GM12878 (cell line): ENCODE measurements around the gene KIAA0825.

Experiments
- FOXK2 ChIP-seq: fragments of 450-650 bp; IDR thresholded peaks from 2 replicates; pipeline ENCODE4 v1.6.1; 2017; ENCODE audit warnings: mild to moderate bottlenecking, moderate library complexity
- FOXM1 ChIP-seq: IDR thresholded peaks from 2 replicates; pipeline ENCODE4 v1.6.1; 2012; ENCODE audit warnings: low read depth, mild to moderate bottlenecking, inconsistent platforms, low read length, moderate library complexity
- GABPA ChIP-seq: IDR thresholded peaks from 2 replicates; pipeline ENCODE4 v1.6.1; 2014; ENCODE audit warnings: antibody characterized with exemption, low read depth, mild to moderate bottlenecking, inconsistent platforms
- NR2C1 ChIP-seq: fragments of 450-650 bp; IDR thresholded peaks from 2 replicates; pipeline ENCODE4 v1.6.1; 2017; ENCODE audit warnings: antibody characterized with exemption, mild to moderate bottlenecking, moderate library complexity
- NRF1 ChIP-seq: conservative IDR thresholded peaks from 2 replicates; pipeline ENCODE4 v1.6.1; 2011; ENCODE audit warnings: mild to moderate bottlenecking, low read depth, low read length, improper control_type of control experiment
- POLR2A ChIP-seq: IDR thresholded peaks from 2 replicates; pipeline ENCODE4 v1.6.1; 2011; ENCODE audit warnings: low read depth, mild to moderate bottlenecking, low read length
- POLR2AphosphoS5 ChIP-seq: IDR thresholded peaks from 2 replicates; pipeline ENCODE4 v1.6.1; 2011; ENCODE audit warnings: mild to moderate bottlenecking, low read length, inconsistent platforms
- RUNX3 ChIP-seq: IDR thresholded peaks from 2 replicates; pipeline ENCODE4 v1.6.1; 2012; ENCODE audit warnings: low read length, inconsistent platforms
- SREBF2 ChIP-seq: IDR thresholded peaks from 2 replicates; pipeline ENCODE4 v1.6.1; 2012; ENCODE audit warnings: mild to moderate bottlenecking, low read length
- TF ChIP-seq, protein P1 (sequence below): IDR thresholded peaks from 2 replicates; pipeline ENCODE4 v1.6.1; 2012; ENCODE audit warnings: mild to moderate bottlenecking, low read depth, low read length
- TF ChIP-seq, protein P2 (sequence below): IDR thresholded peaks from 2 replicates; pipeline ENCODE4 v1.6.1; 2011; ENCODE audit warnings: mild to moderate bottlenecking, low read depth, low read length, moderate library complexity; ENCODE audit not compliant: insufficient replicate concordance
- TF ChIP-seq, protein P3 (sequence below), 3 experiments: IDR thresholded peaks in 2 of 3; conservative IDR thresholded peaks in 1 of 3; 2 replicates each; pipeline ENCODE4 v1.5.1; 2011; ENCODE audit warnings: low read depth in 3 of 3, low read length in 3 of 3, mild to moderate bottlenecking in 3 of 3, control low read depth in 2 of 3, moderate library complexity in 2 of 3, inconsistent platforms in 1 of 3, mixed read lengths in 1 of 3; ENCODE audit not compliant: control insufficient read depth in 2 of 3, insufficient read depth in 1 of 3; ENCODE audit errors: extremely low read depth in 1 of 3
- TF ChIP-seq, protein P4 (sequence below): IDR thresholded peaks from 2 replicates; pipeline ENCODE4 v1.6.1; 2011; ENCODE audit warnings: low read depth, mild to moderate bottlenecking, low read length, moderate library complexity, borderline replicate concordance; ENCODE audit errors: extremely low read depth

DNA sequence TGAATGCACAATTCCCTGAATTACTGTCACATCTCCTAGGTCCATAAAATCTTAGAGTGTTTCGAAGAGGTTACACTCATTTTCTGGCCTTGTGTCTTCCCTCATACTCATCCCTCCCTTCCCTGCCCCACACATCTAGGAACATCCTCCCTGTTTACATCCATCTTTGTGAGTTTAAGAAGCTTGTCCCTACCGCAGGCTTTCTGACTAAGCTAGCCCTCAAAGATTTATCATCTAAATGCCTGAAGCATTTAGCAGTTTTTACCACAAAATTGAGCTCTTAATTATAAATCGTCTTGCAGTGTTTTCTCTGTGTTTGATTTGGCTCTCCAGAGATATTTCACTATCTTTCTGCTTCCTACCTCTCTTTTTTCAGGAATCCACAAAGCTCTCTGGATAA, 374.8 kb downstream of the KIAA0825 start:
- TF ChIP-seq, protein P1, sequence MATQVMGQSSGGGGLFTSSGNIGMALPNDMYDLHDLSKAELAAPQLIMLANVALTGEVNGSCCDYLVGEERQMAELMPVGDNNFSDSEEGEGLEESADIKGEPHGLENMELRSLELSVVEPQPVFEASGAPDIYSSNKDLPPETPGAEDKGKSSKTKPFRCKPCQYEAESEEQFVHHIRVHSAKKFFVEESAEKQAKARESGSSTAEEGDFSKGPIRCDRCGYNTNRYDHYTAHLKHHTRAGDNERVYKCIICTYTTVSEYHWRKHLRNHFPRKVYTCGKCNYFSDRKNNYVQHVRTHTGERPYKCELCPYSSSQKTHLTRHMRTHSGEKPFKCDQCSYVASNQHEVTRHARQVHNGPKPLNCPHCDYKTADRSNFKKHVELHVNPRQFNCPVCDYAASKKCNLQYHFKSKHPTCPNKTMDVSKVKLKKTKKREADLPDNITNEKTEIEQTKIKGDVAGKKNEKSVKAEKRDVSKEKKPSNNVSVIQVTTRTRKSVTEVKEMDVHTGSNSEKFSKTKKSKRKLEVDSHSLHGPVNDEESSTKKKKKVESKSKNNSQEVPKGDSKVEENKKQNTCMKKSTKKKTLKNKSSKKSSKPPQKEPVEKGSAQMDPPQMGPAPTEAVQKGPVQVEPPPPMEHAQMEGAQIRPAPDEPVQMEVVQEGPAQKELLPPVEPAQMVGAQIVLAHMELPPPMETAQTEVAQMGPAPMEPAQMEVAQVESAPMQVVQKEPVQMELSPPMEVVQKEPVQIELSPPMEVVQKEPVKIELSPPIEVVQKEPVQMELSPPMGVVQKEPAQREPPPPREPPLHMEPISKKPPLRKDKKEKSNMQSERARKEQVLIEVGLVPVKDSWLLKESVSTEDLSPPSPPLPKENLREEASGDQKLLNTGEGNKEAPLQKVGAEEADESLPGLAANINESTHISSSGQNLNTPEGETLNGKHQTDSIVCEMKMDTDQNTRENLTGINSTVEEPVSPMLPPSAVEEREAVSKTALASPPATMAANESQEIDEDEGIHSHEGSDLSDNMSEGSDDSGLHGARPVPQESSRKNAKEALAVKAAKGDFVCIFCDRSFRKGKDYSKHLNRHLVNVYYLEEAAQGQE = no peak
- TF ChIP-seq POLR2AphosphoS5 (no peak), POLR2A (no peak), RUNX3 (no peak), GABPA (no peak), NRF1 (no peak), FOXM1 (no peak), SREBF2 (no peak), FOXK2 (no peak), NR2C1 (no peak)
- TF ChIP-seq, protein P2, sequence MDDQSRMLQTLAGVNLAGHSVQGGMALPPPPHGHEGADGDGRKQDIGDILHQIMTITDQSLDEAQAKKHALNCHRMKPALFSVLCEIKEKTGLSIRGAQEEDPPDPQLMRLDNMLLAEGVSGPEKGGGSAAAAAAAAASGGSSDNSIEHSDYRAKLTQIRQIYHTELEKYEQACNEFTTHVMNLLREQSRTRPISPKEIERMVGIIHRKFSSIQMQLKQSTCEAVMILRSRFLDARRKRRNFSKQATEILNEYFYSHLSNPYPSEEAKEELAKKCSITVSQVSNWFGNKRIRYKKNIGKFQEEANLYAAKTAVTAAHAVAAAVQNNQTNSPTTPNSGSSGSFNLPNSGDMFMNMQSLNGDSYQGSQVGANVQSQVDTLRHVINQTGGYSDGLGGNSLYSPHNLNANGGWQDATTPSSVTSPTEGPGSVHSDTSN = no peak
- TF ChIP-seq, protein P3, sequence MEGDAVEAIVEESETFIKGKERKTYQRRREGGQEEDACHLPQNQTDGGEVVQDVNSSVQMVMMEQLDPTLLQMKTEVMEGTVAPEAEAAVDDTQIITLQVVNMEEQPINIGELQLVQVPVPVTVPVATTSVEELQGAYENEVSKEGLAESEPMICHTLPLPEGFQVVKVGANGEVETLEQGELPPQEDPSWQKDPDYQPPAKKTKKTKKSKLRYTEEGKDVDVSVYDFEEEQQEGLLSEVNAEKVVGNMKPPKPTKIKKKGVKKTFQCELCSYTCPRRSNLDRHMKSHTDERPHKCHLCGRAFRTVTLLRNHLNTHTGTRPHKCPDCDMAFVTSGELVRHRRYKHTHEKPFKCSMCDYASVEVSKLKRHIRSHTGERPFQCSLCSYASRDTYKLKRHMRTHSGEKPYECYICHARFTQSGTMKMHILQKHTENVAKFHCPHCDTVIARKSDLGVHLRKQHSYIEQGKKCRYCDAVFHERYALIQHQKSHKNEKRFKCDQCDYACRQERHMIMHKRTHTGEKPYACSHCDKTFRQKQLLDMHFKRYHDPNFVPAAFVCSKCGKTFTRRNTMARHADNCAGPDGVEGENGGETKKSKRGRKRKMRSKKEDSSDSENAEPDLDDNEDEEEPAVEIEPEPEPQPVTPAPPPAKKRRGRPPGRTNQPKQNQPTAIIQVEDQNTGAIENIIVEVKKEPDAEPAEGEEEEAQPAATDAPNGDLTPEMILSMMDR (IDR thresholded peaks at IDR 0.05 in 2 of 3, conservative IDR thresholded peaks at IDR 0.05 in 1 of 3; ENCODE audit: control insufficient read depth in 2 of 3, extremely low read depth in 1 of 3, insufficient read depth in 1 of 3, low read depth in 3 of 3, low read length in 3 of 3) = no peak
- TF ChIP-seq, protein P4, sequence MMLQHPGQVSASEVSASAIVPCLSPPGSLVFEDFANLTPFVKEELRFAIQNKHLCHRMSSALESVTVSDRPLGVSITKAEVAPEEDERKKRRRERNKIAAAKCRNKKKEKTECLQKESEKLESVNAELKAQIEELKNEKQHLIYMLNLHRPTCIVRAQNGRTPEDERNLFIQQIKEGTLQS = no peak
